Muscle layer of colon (tissue), 2 donors: ENCODE measurements around the gene LTA4H.
"Not testable (repeated sequence)": the region's sequence is repeated elsewhere in the genome, so short reads cannot be mapped to it uniquely, and the experiment has no call there.

Source experiments
- H3K27ac ChIP-seq: one replicate; pipeline ENCODE4 v1.7.0; 2013; ENCODE audit warnings: low read depth, mild to moderate bottlenecking, low read length, moderate library complexity
- H3K27me3 ChIP-seq, 2 donors: one replicate each; pipeline ENCODE4 v1.7.0; 2013; ENCODE audit warnings: low read length in 2 of 2, mild to moderate bottlenecking in 2 of 2; ENCODE audit not compliant: insufficient read depth in 2 of 2, control insufficient read depth in 1 of 2
- H3K36me3 ChIP-seq: one replicate; pipeline ENCODE4 v1.7.0; 2013; ENCODE audit warnings: mild to moderate bottlenecking, low read length; ENCODE audit not compliant: insufficient read depth
- H3K4me1 ChIP-seq: one replicate; pipeline ENCODE4 v1.7.0; 2013; ENCODE audit warnings: mild to moderate bottlenecking, low read length; ENCODE audit not compliant: insufficient read depth
- H3K4me3 ChIP-seq, 2 donors: one replicate each; pipeline ENCODE4 v1.7.0; 2013; ENCODE audit warnings: low read length in 2 of 2, low read depth in 1 of 2, mild to moderate bottlenecking in 1 of 2, moderate library complexity in 1 of 2
- H3K9ac ChIP-seq: one replicate; pipeline ENCODE4 v1.7.0; 2013; ENCODE audit warnings: low read length
- H3K9me3 ChIP-seq: one replicate; pipeline ENCODE4 v1.7.0; 2013; ENCODE audit warnings: mild to moderate bottlenecking, low read length
- donor health status: abdominal sarcoma.
- donor health status: Adenocarcinoma of cecum.

The LTA4H gene

GRCh38 chr12:95982602-95983001, 52.8 kb downstream of the LTA4H start:
- Histone ChIP-seq H3K4me3 (no peak overlapping the region), H3K4me1 (no peaks in the 10 kb centered on the region), H3K27ac (no peak overlapping the region), H3K36me3 (no peaks in the 10 kb centered on the region), H3K9me3 (no peaks in the 10 kb centered on the region), H3K27me3 (no peaks in the 10 kb centered on the region), H3K9ac (no peak overlapping the region)

GRCh38 chr12:95980437-95980836, 55.0 kb downstream of the LTA4H start:
- Histone ChIP-seq H3K27ac (no peak overlapping the region), H3K36me3 (no peaks in the 10 kb centered on the region), H3K9ac (no peak overlapping the region), H3K4me3 (no peak overlapping the region), H3K9me3 (no peaks in the 10 kb centered on the region), H3K4me1 (no peaks in the 10 kb centered on the region), H3K27me3 (no peaks in the 10 kb centered on the region)

GRCh38 chr12:95978774-95979173, 56.6 kb downstream of the LTA4H start:
- Histone ChIP-seq H3K4me1 (no peaks in the 10 kb centered on the region), H3K36me3 (no peaks in the 10 kb centered on the region), H3K9ac (no peak overlapping the region), H3K27me3 (no peaks in the 10 kb centered on the region), H3K4me3 (no peak overlapping the region), H3K27ac (no peak overlapping the region), H3K9me3 (no peaks in the 10 kb centered on the region)

GRCh38 chr12:95978351-95978750, 57.0 kb downstream of the LTA4H start:
- Histone ChIP-seq H3K9ac (no peak overlapping the region), H3K27ac (no peak overlapping the region), H3K4me1 (no peaks in the 10 kb centered on the region), H3K27me3 (no peaks in the 10 kb centered on the region), H3K4me3 (no peak overlapping the region), H3K9me3 (no peaks in the 10 kb centered on the region), H3K36me3 (no peaks in the 10 kb centered on the region)

GRCh38 chr12:95977764-95978305, 57.6 kb downstream of the LTA4H start:
- Histone ChIP-seq H3K4me1 (no peaks in the 10 kb centered on the region), H3K27ac (no peak overlapping the region), H3K4me3 (no peak overlapping the region), H3K27me3 (no peaks in the 10 kb centered on the region), H3K9me3 (no peaks in the 10 kb centered on the region), H3K9ac (no peak overlapping the region), H3K36me3 (no peaks in the 10 kb centered on the region)

- Histone ChIP-seq H3K4me3 (no peak overlapping the region), H3K36me3 (no peaks in the 10 kb centered on the region), H3K9ac (no peak overlapping the region), H3K9me3 (no peaks in the 10 kb centered on the region), H3K27ac (no peak overlapping the region), H3K4me1 (no peaks in the 10 kb centered on the region), H3K27me3 (no peaks in the 10 kb centered on the region)
Measured at GRCh38 chr12:95976416-95976832, 59.0 kb downstream of the LTA4H start.

- no peaks in the 10 kb centered on the region for H3K9me3 ChIP-seq
- no peak overlapping the region for H3K27ac ChIP-seq
- H3K4me3 ChIP-seq: no peak overlapping the region
- no peaks in the 10 kb centered on the region for H3K36me3 ChIP-seq
- no peaks in the 10 kb centered on the region for H3K4me1 ChIP-seq
- H3K9ac ChIP-seq: no peak overlapping the region
- no peaks in the 10 kb centered on the region for H3K27me3 ChIP-seq
Measured at GRCh38 chr12:95975491-95975890, 59.9 kb downstream of the LTA4H start.

GRCh38 chr12:95974358-95974757, 61.0 kb downstream of the LTA4H start:
- Histone ChIP-seq H3K27ac (no peak overlapping the region), H3K9ac (no peak overlapping the region), H3K36me3 (no peaks in the 10 kb centered on the region), H3K27me3 (no peaks in the 10 kb centered on the region), H3K4me1 (no peaks in the 10 kb centered on the region), H3K4me3 (no peak overlapping the region), H3K9me3 (no peaks in the 10 kb centered on the region)

- no peak overlapping the region for H3K4me3 ChIP-seq
- H3K27me3 ChIP-seq: no peaks in the 10 kb centered on the region
- no peak overlapping the region for H3K27ac ChIP-seq
- H3K9me3 ChIP-seq: no peaks in the 10 kb centered on the region
- no peaks in the 10 kb centered on the region for H3K36me3 ChIP-seq
- no peak overlapping the region for H3K9ac ChIP-seq
- no peaks in the 10 kb centered on the region for H3K4me1 ChIP-seq
Measured at GRCh38 chr12:95972832-95973456, 62.4 kb downstream of the LTA4H start.

- Histone ChIP-seq H3K9ac (no peak overlapping the region), H3K36me3 (no peaks in the 10 kb centered on the region), H3K4me3 (no peak overlapping the region), H3K27me3 (no peaks in the 10 kb centered on the region), H3K27ac (no peak overlapping the region), H3K9me3 (no peaks in the 10 kb centered on the region), H3K4me1 (no peaks in the 10 kb centered on the region)
Measured at GRCh38 chr12:95970905-95971304, 64.5 kb downstream of the LTA4H start.

GRCh38 chr12:95969116-95969515, 66.3 kb downstream of the LTA4H start:
- not testable (repeated sequence) for H3K27ac ChIP-seq, H3K4me1 ChIP-seq, H3K4me3 ChIP-seq, H3K9me3 ChIP-seq, H3K36me3 ChIP-seq, H3K27me3 ChIP-seq, H3K9ac ChIP-seq

- Histone ChIP-seq H3K36me3 (no peaks in the 10 kb centered on the region), H3K9me3 (no peaks in the 10 kb centered on the region)
Measured at GRCh38 chr12:95967301-95967700, 68.1 kb downstream of the LTA4H start.

More at GRCh38 chr12:95967301-95967700, 68.1 kb downstream of the LTA4H start:
- Histone ChIP-seq H3K27me3 (no peaks in the 10 kb centered on the region), H3K27ac (no peak overlapping the region), H3K9ac (no peak overlapping the region), H3K4me3 (no peak overlapping the region), H3K4me1 (no peaks in the 10 kb centered on the region)
